Smooth muscle cell (in vitro differentiated cells): ENCODE data around the gene CNDP2. TPM values are rescaled to one million over a fixed set of nuclear protein-coding genes. Genes with fewer than 3 reads are reported as not detected.

Experiments
- DNase-seq: peaks from one replicate; lab custom pipeline; 2025; ENCODE audit not compliant: unreplicated experiment; lab: John Stamatoyannopoulos, UW
- H2AFZ ChIP-seq: fragments of 200-600 bp; sonication (generic); 2 replicates; pipeline ENCODE4 v1.6.0; 2016; ENCODE audit warnings: antibody characterized with exemption, low read depth, mild to moderate bottlenecking
- H3F3A ChIP-seq: fragments of 200-600 bp; sonication (generic); 2 replicates; pipeline ENCODE4 v1.6.0; 2017; ENCODE audit warnings: antibody characterized with exemption, low read depth
- H3K27ac ChIP-seq: fragments of 200-600 bp; sonication (generic); 2 replicates; pipeline ENCODE4 v1.5.1; 2016; ENCODE audit warnings: low read depth, mild to moderate bottlenecking
- H3K27me3 ChIP-seq: fragments of 200-600 bp; sonication (generic); 2 replicates; pipeline ENCODE4 v1.6.1; 2016; ENCODE audit warnings: low read depth, mild to moderate bottlenecking
- H3K36me3 ChIP-seq: fragments of 200-600 bp; sonication (generic); 2 replicates; pipeline ENCODE4 v1.5.1; 2016; ENCODE audit warnings: low read depth
- H3K4me1 ChIP-seq: fragments of 200-600 bp; sonication (generic); 2 replicates; pipeline ENCODE4 v1.5.1; 2016; ENCODE audit warnings: low read depth
- H3K4me2 ChIP-seq: fragments of 200-600 bp; sonication (generic); 2 replicates; pipeline ENCODE4 v1.6.0; 2016; ENCODE audit warnings: mild to moderate bottlenecking
- H3K4me3 ChIP-seq: fragments of 200-600 bp; sonication (generic); 2 replicates; pipeline ENCODE4 v1.5.1; 2016; ENCODE audit warnings: mild to moderate bottlenecking
- H3K79me2 ChIP-seq: fragments of 200-600 bp; sonication (generic); 2 replicates; pipeline ENCODE4 v1.6.0; 2016; ENCODE audit warnings: low read depth, mild to moderate bottlenecking
- H3K9ac ChIP-seq: fragments of 200-600 bp; sonication (generic); 2 replicates; pipeline ENCODE4 v1.6.0; 2016; ENCODE audit warnings: low read depth
- H3K9me3 ChIP-seq: fragments of 200-600 bp; sonication (generic); replicated peaks from 2 replicates; pipeline ENCODE4 v1.5.1; 2016; ENCODE audit warnings: low read depth
- H4K20me1 ChIP-seq: fragments of 200-600 bp; sonication (generic); 2 replicates; pipeline ENCODE4 v1.6.0; 2016; ENCODE audit warnings: low read depth
- CTCF ChIP-seq: fragments of 200-600 bp; sonication (generic); IDR thresholded peaks from 2 replicates; pipeline ENCODE4 v1.5.1; 2017; ENCODE audit warnings: borderline replicate concordance, mild to moderate bottlenecking, antibody characterized with exemption; ENCODE audit not compliant: insufficient read depth, poor library complexity, severe bottlenecking
- WGBS: methylation state at CpG from one replicate; pipeline ENCODE4 v1.1.7; 2016; ENCODE audit warnings: low lambda C conversion rate; 5-methylcytosine and 5-hydroxymethylcytosine counted together
- polyA plus RNA-seq: library from polyadenylated mRNA; unstranded; fragments of >200 nt; fragmentation: Nextera tagmentation; extraction: Ambion mirVana; gene quantifications from 2 replicates; pipeline ENCODE4 v1.2.1, GENCODE V29; 2016
- total RNA-seq: library from RNA; depleted of rRNA; stranded (reverse); fragments of >200 nt; gene quantifications from 2 replicates; pipeline ENCODE4 v1.2.3, GENCODE V29; 2014

Gene CNDP2
- total and polyA plus RNA-seq, 2 experiments from 2014 or later = 48.0 to 64.1 TPM

GRCh38 chr18:74546007-74546406, 49.8 kb downstream of the CNDP2 start:
- Histone ChIP-seq H3K4me3 (no peak overlapping the region), H3K9me3 (peaks cover 7% of the 10 kb centered on the region), H3K27me3 (no peaks in the 10 kb centered on the region), H3K79me2 (no peaks in the 10 kb centered on the region), H4K20me1 (no peaks in the 10 kb centered on the region), H3F3A (no peaks in the 10 kb centered on the region), H2AFZ (no peak overlapping the region), H3K9ac (no peak overlapping the region), H3K27ac (no peak overlapping the region), H3K4me1 (no peaks in the 10 kb centered on the region), H3K4me2 (no peak overlapping the region), H3K36me3 (no peaks in the 10 kb centered on the region)
- no peak for TF ChIP-seq CTCF
- WGBS = 91% methylated on average over 11 of the region's 11 CpGs
- DNase-seq = no peak

GRCh38 chr18:74546751-74547530, 50.8 kb downstream of the CNDP2 start:
- Histone ChIP-seq H3F3A (no peaks in the 10 kb centered on the region), H3K36me3 (no peaks in the 10 kb centered on the region), H3K4me1 (no peaks in the 10 kb centered on the region), H3K4me2 (no peak overlapping the region), H3K9me3 (peaks cover 7% of the 10 kb centered on the region), H3K4me3 (no peak overlapping the region), H3K27me3 (no peaks in the 10 kb centered on the region), H3K27ac (no peak overlapping the region), H2AFZ (no peak overlapping the region), H3K9ac (no peak overlapping the region), H3K79me2 (no peaks in the 10 kb centered on the region), H4K20me1 (no peaks in the 10 kb centered on the region)
- DNase-seq = no peak
- no peak for TF ChIP-seq CTCF
- WGBS = 85% methylated on average over 9 of the region's 9 CpGs

DNA sequence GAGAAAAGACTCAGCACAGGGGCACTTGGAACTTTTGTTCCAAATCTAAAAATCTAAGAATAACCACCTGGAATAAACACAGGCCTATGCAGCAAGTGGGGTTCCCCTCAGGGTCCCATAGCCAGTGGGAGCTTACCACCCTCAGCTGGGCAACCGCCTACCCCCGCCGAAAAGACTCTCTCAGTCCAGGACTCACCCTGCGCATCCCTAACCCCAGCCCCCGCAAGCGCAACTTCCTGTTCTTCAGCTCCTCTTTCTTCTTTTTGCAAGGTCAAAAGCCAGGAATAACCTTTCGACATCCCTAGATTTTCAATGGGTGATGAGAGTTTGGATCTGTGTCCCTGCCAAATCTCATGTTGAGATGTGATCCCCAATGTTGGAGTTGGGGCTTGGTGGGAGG, 51.7 kb downstream of the CNDP2 start:
- Histone ChIP-seq H3K9ac (no peak overlapping the region), H3K27ac (no peak overlapping the region), H3K79me2 (no peaks in the 10 kb centered on the region), H3K36me3 (no peaks in the 10 kb centered on the region), H2AFZ (no peak overlapping the region), H3K4me2 (no peak overlapping the region), H4K20me1 (no peaks in the 10 kb centered on the region), H3K9me3 (peaks cover 7% of the 10 kb centered on the region), H3F3A (no peaks in the 10 kb centered on the region), H3K4me3 (no peak overlapping the region), H3K27me3 (no peaks in the 10 kb centered on the region), H3K4me1 (no peaks in the 10 kb centered on the region)
- DNase-seq = no peak
- TF ChIP-seq CTCF = no peak
- whole genome bisulfite sequencing = over 99% methylated on average over 7 of the region's 7 CpGs

- Histone ChIP-seq H3K4me2 (no peak overlapping the region), H3K27ac (no peak overlapping the region), H2AFZ (no peak overlapping the region), H3K4me1 (no peaks in the 10 kb centered on the region), H3K4me3 (no peak overlapping the region), H3K79me2 (no peaks in the 10 kb centered on the region), H3K36me3 (no peaks in the 10 kb centered on the region), H4K20me1 (no peaks in the 10 kb centered on the region), H3K27me3 (peaks cover 9% of the 10 kb centered on the region), H3F3A (no peaks in the 10 kb centered on the region), H3K9ac (no peak overlapping the region), H3K9me3 (peaks cover 7% of the 10 kb centered on the region)
- WGBS = 93% methylated on average over 1 of the region's 1 CpG
- no peak for TF ChIP-seq CTCF
- no peak for DNase-seq
Observed at GRCh38 chr18:74549591-74550104, 53.5 kb downstream of the CNDP2 start.
